Astrocyte (in vitro differentiated cells and primary cell): Measurements from ENCODE around the gene PSIP1.

Source experiments
- CTCF ChIP-seq: IDR thresholded peaks from 2 replicates; pipeline ENCODE4 v1.5.1; 2011; ENCODE audit warnings: low read depth, mild to moderate bottlenecking, inconsistent platforms, low read length, moderate library complexity; ENCODE audit not compliant: insufficient read depth
- EZH2 ChIP-seq: IDR thresholded peaks from 2 replicates; pipeline ENCODE4 v1.6.1; 2012; ENCODE audit warnings: mild to moderate bottlenecking, low read length, inconsistent platforms; ENCODE audit not compliant: insufficient read depth

- no peak for TF ChIP-seq CTCF
- TF ChIP-seq EZH2 = no peak
Measured at GRCh38 chr9:15513335-15513734, 2.6 kb upstream of the PSIP1 start.
